KBM-7 (cell line): ENCODE data around the gene MED13L.
"Not testable (repeated sequence)": the region's sequence is repeated elsewhere in the genome, so short reads cannot be mapped to it uniquely, and the experiment has no call there.

ENCODE experiments used
- DNase-seq: peaks from one replicate; pipeline ENCODE4 v3.0.0-alpha.2; 2015
- in situ Hi-C: fragments of 300-500 bp; cut with MboI; formaldehyde crosslinking; loops from 2 replicates; pipeline ENCODE4 v1.14.3; 2020; ENCODE audit warnings: low sequenced_read_pairs, low pct_unique_long_range_greater_than_20kb, mixed read lengths

Gene MED13L

GRCh38 chr12:116058574-116058973 lies 218.9 kb downstream of the MED13L start:
- in situ Hi-C loops, result no loop called here
- DNase-seq, result no peak

DNA sequence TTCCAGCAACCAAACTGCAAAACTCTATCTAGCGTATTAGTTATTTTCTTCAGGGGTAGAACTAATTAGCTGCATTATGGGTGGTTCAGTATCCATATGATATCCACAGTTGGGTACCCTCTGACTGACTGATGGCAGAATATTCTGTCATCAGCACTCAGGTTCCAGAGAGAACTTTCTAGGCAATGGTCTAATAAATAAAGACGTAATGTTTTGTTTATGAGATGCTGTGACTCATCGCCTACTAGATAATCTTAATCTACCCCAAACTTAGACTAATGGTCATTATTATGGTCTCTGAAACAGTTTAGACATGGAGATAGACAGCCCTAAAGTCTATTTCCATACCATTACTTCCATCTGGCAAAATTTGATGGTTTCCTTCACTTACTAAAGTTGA lies 220.1 kb downstream of the MED13L start:
- no peak for DNase-seq
- in situ Hi-C loops, result no loop called here

- in situ Hi-C loops, result no loop called here
- no peak for DNase-seq
These were observed 221.4 kb downstream of the MED13L start for GRCh38 chr12:116055895-116056607.

GRCh38 chr12:116054280-116054679 lies 223.2 kb downstream of the MED13L start:
- DNase-seq, result no peak
- in situ Hi-C loops, result no loop called here

- no peak for DNase-seq
- in situ Hi-C loops, result no loop called here
These were observed 223.9 kb downstream of the MED13L start for GRCh38 chr12:116053479-116054200.

DNA sequence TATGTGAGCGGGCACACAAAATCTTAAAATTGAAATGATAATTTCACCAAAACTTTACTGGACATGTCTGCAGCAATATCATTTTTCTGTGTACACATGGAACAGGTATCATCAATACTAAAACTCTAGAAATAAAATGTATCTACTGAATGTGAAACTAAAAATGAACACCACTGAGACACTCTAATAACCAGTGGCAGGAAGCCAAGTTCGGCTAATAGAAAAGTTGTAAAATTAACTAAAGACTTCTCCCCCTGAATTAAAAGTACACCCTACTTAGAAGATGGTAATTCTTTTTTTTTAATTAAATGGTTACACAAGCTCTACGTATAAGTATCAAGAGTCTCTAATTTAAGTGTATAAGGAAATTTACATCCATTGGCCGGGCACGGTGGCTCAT lies 227.2 kb downstream of the MED13L start:
- in situ Hi-C loops, result no loop called here
- DNase-seq, result no peak

DNA sequence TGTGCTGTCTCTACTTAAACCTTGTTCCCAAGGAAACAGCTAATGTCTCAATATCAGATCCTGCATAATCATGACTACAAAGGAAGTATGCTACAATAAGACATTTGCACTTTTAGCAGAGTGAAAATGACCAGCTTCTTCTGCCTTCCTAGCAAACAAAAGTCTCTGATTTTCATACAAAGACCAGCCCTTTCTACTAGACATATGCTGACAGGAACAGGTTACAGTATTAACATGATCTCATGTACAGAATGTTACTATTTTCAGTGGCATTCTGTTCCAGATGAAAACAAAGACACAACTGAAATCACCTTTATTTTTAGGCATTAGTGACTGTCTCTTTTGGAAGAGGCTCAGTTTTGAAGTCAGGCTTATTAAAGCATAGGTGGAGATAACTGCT lies 228.6 kb downstream of the MED13L start:
- in situ Hi-C loops, result no loop called here
- DNase-seq, result no peak

- in situ Hi-C loops, result no loop called here
- DNase-seq, result no peak
These were observed 231.5 kb downstream of the MED13L start for GRCh38 chr12:116046039-116046438.

GRCh38 chr12:116045150-116045549 lies 232.3 kb downstream of the MED13L start:
- in situ Hi-C loops, result no loop called here
- no peak for DNase-seq

DNA sequence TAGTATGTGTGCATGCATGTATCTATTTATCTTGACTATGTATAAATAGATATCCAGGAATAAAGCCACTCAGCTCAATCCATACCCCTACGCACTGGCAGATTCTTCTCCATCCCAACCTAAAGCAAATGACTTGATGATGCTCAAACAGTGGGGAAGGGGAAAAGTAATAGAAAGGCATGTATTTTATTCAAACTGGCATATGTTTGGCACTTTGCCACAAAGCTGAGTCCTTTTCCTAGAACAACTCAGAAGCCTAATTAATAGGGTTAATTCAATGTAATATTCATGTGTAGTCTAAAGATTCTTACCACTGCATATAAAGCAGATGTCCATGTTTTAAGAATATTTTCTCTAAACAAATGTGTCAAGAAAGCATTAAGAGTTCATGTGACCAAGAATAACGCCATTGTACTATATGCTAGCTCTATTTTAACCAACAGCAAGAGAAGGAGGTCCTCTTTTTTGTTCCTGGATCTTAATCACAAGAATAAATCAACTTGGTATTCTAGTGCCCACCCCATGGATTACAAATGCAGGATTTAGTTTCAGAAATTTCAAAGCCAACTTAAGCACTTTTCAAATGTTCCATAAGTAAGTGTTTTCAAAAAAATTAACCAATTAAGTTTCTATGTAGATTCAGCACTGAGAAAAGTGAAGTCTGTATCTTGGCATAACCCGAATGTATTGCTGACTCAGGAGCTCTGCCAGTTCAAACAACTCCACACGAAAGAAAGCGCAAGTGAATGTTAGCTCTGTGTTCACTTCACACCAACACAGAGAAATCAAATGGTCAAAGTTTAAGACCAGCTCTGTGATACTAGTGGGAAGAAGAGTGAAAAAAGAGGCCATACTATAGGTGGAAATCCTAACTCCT lies 233.6 kb downstream of the MED13L start:
- no peak for DNase-seq

GRCh38 chr12:116040402-116040801 lies 237.1 kb downstream of the MED13L start:
- DNase-seq, result no peak
- in situ Hi-C loops, result no loop called here

More for the DNA sequence above, 233.6 kb downstream of the MED13L start:
- in situ Hi-C loops, result no loop called here

- in situ Hi-C loops, result no loop called here
These were observed 238.4 kb downstream of the MED13L start for GRCh38 chr12:116039081-116039480.

GRCh38 chr12:116037941-116038837 lies 239.3 kb downstream of the MED13L start:
- no peak for DNase-seq
- in situ Hi-C loops, result no loop called here

More at GRCh38 chr12:116039081-116039480, 238.4 kb downstream of the MED13L start:
- DNase-seq, result no peak

DNA sequence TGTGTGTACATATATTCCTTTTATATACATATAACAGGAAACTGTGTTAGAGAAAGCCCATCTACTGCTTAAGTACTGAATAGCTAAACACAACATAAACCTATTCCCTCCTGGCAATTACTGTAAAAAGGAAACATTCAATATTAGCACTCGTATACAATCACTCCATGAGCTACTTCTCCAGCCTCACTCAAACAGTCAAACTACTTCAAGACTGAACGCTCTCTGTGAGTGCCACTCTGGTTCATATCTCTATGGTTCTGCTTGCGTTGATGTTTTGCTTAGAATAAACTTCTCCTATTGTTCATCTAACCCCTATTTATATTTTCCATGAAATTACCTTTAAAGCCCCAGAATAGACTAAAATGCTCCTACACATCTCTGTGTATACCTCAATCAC lies 243.7 kb downstream of the MED13L start:
- in situ Hi-C loops, result no loop called here
- no peak for DNase-seq

DNA sequence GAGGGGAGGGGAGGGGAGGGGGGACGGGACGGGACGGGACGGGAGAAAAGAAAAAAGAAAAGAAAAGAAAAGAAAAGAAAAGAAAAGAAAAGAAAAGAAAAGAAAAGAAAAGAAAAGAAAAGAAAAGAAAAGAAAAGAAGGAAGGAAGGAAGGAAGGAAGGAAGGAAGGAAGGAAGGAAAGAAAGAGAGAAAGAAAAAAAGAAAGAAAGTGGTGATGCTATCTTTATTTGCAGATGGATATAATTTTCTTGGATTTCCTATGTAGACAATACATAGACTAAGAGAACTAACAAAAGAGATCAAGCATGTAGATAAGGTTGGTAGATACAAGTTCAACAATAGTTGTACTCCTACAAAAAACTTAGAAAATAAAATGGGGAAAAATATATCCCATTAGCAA lies 245.9 kb downstream of the MED13L start:
- in situ Hi-C loops, DNase-seq: not testable (repeated sequence)

DNA sequence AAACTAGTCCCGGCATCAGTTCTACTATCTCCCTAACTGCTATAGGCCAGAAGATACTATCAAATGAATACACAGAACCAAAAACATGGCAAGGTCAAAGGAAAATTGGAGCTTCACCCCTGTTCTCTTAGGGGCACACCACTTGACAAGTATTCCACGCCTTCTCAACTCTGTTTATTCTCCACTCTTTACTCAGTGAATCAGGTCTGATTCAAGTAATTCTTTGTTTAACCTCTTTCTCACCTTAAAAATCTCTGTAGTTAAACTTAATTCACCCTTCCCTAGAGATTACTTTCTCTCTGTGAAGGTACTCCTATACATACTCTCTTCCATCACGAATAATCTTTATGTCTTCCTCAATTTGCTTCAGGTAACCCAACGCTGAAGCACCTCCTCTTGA lies 248.9 kb downstream of the MED13L start:
- in situ Hi-C loops, result no loop called here
- DNase-seq, result no peak

DNA sequence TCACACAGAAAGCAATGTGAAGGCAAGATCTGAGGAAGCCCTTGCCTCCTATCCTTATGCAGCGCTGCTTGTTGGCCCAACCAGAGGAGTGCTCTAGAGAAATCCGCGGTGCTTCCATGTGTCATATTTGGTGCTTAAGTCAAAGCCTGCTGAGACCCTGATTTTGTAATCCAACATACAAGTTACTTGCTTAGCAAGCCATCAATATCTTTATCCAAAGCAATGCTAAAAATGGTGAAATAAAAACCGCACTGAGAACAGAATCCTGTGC lies 250.0 kb downstream of the MED13L start:
- in situ Hi-C loops, result no loop called here
- DNase-seq, result no peak

GRCh38 chr12:116026768-116027550 lies 250.5 kb downstream of the MED13L start:
- in situ Hi-C loops, result no loop called here
- DNase-seq, result no peak
